Esophagus (tissue), 2 donors: ENCODE data around the gene MDH1B. TPM values are rescaled to one million over a fixed set of nuclear protein-coding genes. Genes with fewer than 3 reads are reported as not detected.

ENCODE experiments used
- polyA plus RNA-seq, 2 donors: library from polyadenylated mRNA; stranded (reverse); fragments of 200-250 nt; gene quantifications; one replicate each; pipeline ENCODE4 v1.2.3, GENCODE V29; 2013
- donor health status: healthy with polysubstance abuse.
- donor health status: Bipolar disorder and iron deficiency.

MDH1B gene
- polyA plus RNA-seq, 2 donors = 0.31 to 0.51 TPM

Other genes with a start within 250 kb of the MDH1B start
- not detected for gene FAM237A, start 122.8 kb downstream of the MDH1B start, polyA plus RNA-seq
- gene DYTN, start 46.9 kb downstream of the MDH1B start, polyA plus RNA-seq = not detected
- 10 to 100 TPM in 1 of 2 donors, 1 to 10 TPM in 1; 7.3 to 16.7 TPM for gene FASTKD2, start 278 bp upstream of the MDH1B start, polyA plus RNA-seq
- under 1 TPM; 0.06 to 0.15 TPM for gene CPO, start 174.2 kb upstream of the MDH1B start, polyA plus RNA-seq